H9 (cell line): ENCODE results near the gene PEX14. TPM values are rescaled to one million over a fixed set of nuclear protein-coding genes. Genes with fewer than 3 reads are reported as not detected.

Source experiments
- DNase-seq: peaks from one replicate; pipeline ENCODE4 v3.0.0-alpha.2; 2017
- H2AFZ ChIP-seq: one replicate; pipeline ENCODE4 v1.6.1; 2013; ENCODE audit warnings: mild to moderate bottlenecking, low read length, control low read depth, moderate library complexity
- H2AK5ac ChIP-seq: 2 replicates; pipeline ENCODE4 v1.6.1; 2013; ENCODE audit warnings: low read length, control low read depth, mixed read lengths; ENCODE audit not compliant: insufficient read length
- H2BK120ac ChIP-seq: one replicate; pipeline ENCODE4 v1.6.1; 2013; ENCODE audit warnings: low read depth, mild to moderate bottlenecking, low read length, control low read depth, inconsistent platforms; ENCODE audit not compliant: poor library complexity, severe bottlenecking
- H2BK12ac ChIP-seq: 2 replicates; pipeline ENCODE4 v1.6.1; 2013; ENCODE audit warnings: low read length, control low read depth, mixed read lengths, low read depth; ENCODE audit not compliant: insufficient read length
- H2BK15ac ChIP-seq: 2 replicates; pipeline ENCODE4 v1.6.1; 2013; ENCODE audit warnings: low read depth, low read length, control low read depth
- H2BK20ac ChIP-seq: one replicate; pipeline ENCODE4 v1.6.1; 2013; ENCODE audit warnings: low read depth, mild to moderate bottlenecking, low read length, control low read depth, inconsistent platforms; ENCODE audit not compliant: poor library complexity, severe bottlenecking
- H2BK5ac ChIP-seq: 2 replicates; pipeline ENCODE4 v1.6.1; 2013; ENCODE audit warnings: low read length, control low read depth, mixed read lengths; ENCODE audit not compliant: insufficient read length
- H3K14ac ChIP-seq: 2 replicates; pipeline ENCODE4 v1.6.1; 2013; ENCODE audit warnings: low read length, control low read depth; ENCODE audit not compliant: insufficient read depth
- H3K18ac ChIP-seq: 2 replicates; pipeline ENCODE4 v1.6.1; 2013; ENCODE audit warnings: low read depth, mild to moderate bottlenecking, mixed read lengths, low read length, control low read depth; ENCODE audit not compliant: insufficient read length
- H3K23ac ChIP-seq: 2 replicates; pipeline ENCODE4 v1.6.1; 2013; ENCODE audit warnings: low read length, control low read depth, mixed read lengths, low read depth; ENCODE audit not compliant: insufficient read length
- H3K23me2 ChIP-seq: 2 replicates; pipeline ENCODE4 v1.6.1; 2013; ENCODE audit warnings: low read depth, mild to moderate bottlenecking, mixed read lengths, low read length, control low read depth; ENCODE audit not compliant: insufficient read length, poor library complexity, severe bottlenecking
- H3K27ac ChIP-seq: 2 replicates; pipeline ENCODE4 v1.5.1; 2013; ENCODE audit warnings: low read length, control low read depth, mixed read lengths, low read depth; ENCODE audit not compliant: insufficient read length
- H3K27me3 ChIP-seq: 2 replicates; pipeline ENCODE4 v1.6.1; 2013; ENCODE audit warnings: low read length, control low read depth, inconsistent platforms; ENCODE audit not compliant: insufficient read depth
- H3K4ac ChIP-seq: 2 replicates; pipeline ENCODE4 v1.6.1; 2013; ENCODE audit warnings: low read depth, mild to moderate bottlenecking, control low read depth, inconsistent platforms, low read length, moderate library complexity
- H3K4me1 ChIP-seq: 2 replicates; pipeline ENCODE4 v1.6.1; 2013; ENCODE audit warnings: low read length, control low read depth, inconsistent platforms; ENCODE audit not compliant: insufficient read depth
- H3K4me2 ChIP-seq: 2 replicates; pipeline ENCODE4 v1.6.1; 2013; ENCODE audit warnings: low read length, control low read depth, mixed read lengths; ENCODE audit not compliant: insufficient read length, insufficient read depth
- H3K56ac ChIP-seq: 2 replicates; pipeline ENCODE4 v1.6.1; 2013; ENCODE audit warnings: low read depth, mild to moderate bottlenecking, mixed read lengths, low read length, control low read depth; ENCODE audit not compliant: insufficient read length
- H3K79me1 ChIP-seq: 2 replicates; pipeline ENCODE4 v1.6.1; 2013; ENCODE audit warnings: low read depth, mild to moderate bottlenecking, moderate library complexity, low read length, control low read depth, inconsistent platforms; ENCODE audit not compliant: insufficient read depth, poor library complexity, severe bottlenecking
- H3K79me2 ChIP-seq: 2 replicates; pipeline ENCODE4 v1.6.1; 2013; ENCODE audit warnings: low read length, control low read depth, inconsistent platforms; ENCODE audit not compliant: insufficient read depth
- H3K9ac ChIP-seq: 2 replicates; pipeline ENCODE4 v1.6.1; 2013; ENCODE audit warnings: low read length, control low read depth, mixed read lengths; ENCODE audit not compliant: insufficient read length; ENCODE audit errors: extremely low read depth
- H3K9me3 ChIP-seq: one replicate; pipeline ENCODE4 v1.6.1; 2013; ENCODE audit warnings: low read depth, low read length, inconsistent platforms; ENCODE audit not compliant: control insufficient read depth
- H3T11ph ChIP-seq: one replicate; pipeline ENCODE4 v1.6.1; 2013; ENCODE audit warnings: mild to moderate bottlenecking, low read length, control low read depth, inconsistent platforms
- H4K20me1 ChIP-seq: one replicate; pipeline ENCODE4 v1.6.1; 2013; ENCODE audit not compliant: control insufficient read depth, insufficient read length, insufficient read depth
- H4K5ac ChIP-seq: 2 replicates; pipeline ENCODE4 v1.6.1; 2013; ENCODE audit warnings: low read depth, mild to moderate bottlenecking, mixed read lengths, low read length, control low read depth; ENCODE audit not compliant: insufficient read length
- H4K8ac ChIP-seq: replicated peaks from 2 replicates; pipeline ENCODE4 v1.6.1; 2013; ENCODE audit warnings: low read length, control low read depth, mixed read lengths, low read depth; ENCODE audit not compliant: insufficient read length
- H4K91ac ChIP-seq: 2 replicates; pipeline ENCODE4 v1.6.1; 2013; ENCODE audit warnings: low read depth, mild to moderate bottlenecking, moderate library complexity, mixed read lengths, low read length, control low read depth; ENCODE audit not compliant: insufficient read length
- H3K27ac Mint-ChIP-seq, 3 experiments: 2 replicates in 2 of 3; 3 replicates in 1 of 3; pipeline ENCODE4 v1.8.0; 2020 to 2021; ENCODE audit warnings: mixed read lengths in 3 of 3, mild to moderate bottlenecking in 1 of 3, moderate library complexity in 1 of 3
- H3K27me3 Mint-ChIP-seq: 2 replicates; pipeline ENCODE4 v1.8.0; 2021; ENCODE audit warnings: low read depth, mild to moderate bottlenecking, moderate library complexity, mixed read lengths
- H3K36me3 Mint-ChIP-seq, 3 experiments: 2 replicates in 2 of 3; 3 replicates in 1 of 3; pipeline ENCODE4 v1.8.0; 2020 to 2021; ENCODE audit warnings: low read depth in 3 of 3, mixed read lengths in 3 of 3; ENCODE audit not compliant: insufficient read depth in 1 of 3
- H3K4me1 Mint-ChIP-seq, 2 experiments: 2 replicates each; pipeline ENCODE4 v1.8.0; 2020; ENCODE audit warnings: mixed read lengths in 2 of 2
- H3K4me3 Mint-ChIP-seq, 2 experiments: 2 replicates in 1 of 2; 3 replicates in 1 of 2; pipeline ENCODE4 v1.8.0; 2020 to 2021; ENCODE audit warnings: mild to moderate bottlenecking in 2 of 2, mixed read lengths in 2 of 2, moderate library complexity in 1 of 2
- H3K9me3 Mint-ChIP-seq, 2 experiments: 2 replicates in 1 of 2; 3 replicates in 1 of 2; pipeline ENCODE4 v1.8.0; 2020; ENCODE audit warnings: mild to moderate bottlenecking in 2 of 2, mixed read lengths in 2 of 2, moderate library complexity in 1 of 2
- CTCF ChIP-seq: fragments of 200-600 bp; sonication (generic); conservative IDR thresholded peaks from 3 replicates; pipeline ENCODE4 v1.8.0; 2021; ENCODE audit warnings: antibody characterized with exemption, mild to moderate bottlenecking
- WGBS: extraction: QIAGEN DNeasy Blood & Tissue Kit; methylation state at CpG from one replicate; pipeline ENCODE4 v1.1.7; 2013; ENCODE audit warnings: missing lambda C conversion rate, low lambda C conversion rate, mixed read lengths; ENCODE audit not compliant: insufficient read length; ENCODE audit errors: extremely low coverage; 5-methylcytosine and 5-hydroxymethylcytosine counted together
- total RNA-seq: library from RNA; stranded (reverse); gene quantifications from 2 replicates; pipeline ENCODE4 v1.2.1, GENCODE V29; 2021

PEX14 gene
- total RNA-seq, 1 experiment from 2014 or later: 23.9 TPM

GRCh38 chr1:10428984-10429383 is 45.8 kb upstream of the PEX14 start:
- H3K9me3 ChIP-seq: no peaks in the 10 kb centered on the region
- WGBS: no CpG with 5 or more reads among the region's 5 CpGs
- Mint-ChIP-seq H3K4me1 (peaks cover 19 to 20% of the 10 kb centered on the region in 2 experiments), H3K27ac (no peak overlapping the region), H3K27me3 (no peaks in the 10 kb centered on the region), H3K36me3 (peaks cover 0 to 8% (median 1%) of the 10 kb centered on the region in 3 experiments; a peak in 2 of 7 replicates), H3K9me3 (no peaks in the 10 kb centered on the region), H3K4me3 (peak overlapping the region in 1 of 2 experiments; percentile 35; a peak in 1 of 5 replicates)
- no peak overlapping the region for H3K4ac ChIP-seq
- H3K9ac ChIP-seq: no peak overlapping the region
- no peaks in the 10 kb centered on the region; the same call in 1 of the 2 replicates for H3K4me1 ChIP-seq
- H3K56ac ChIP-seq: no peak overlapping the region
- DNase-seq: no peak
- no peak for TF ChIP-seq CTCF
- no peak overlapping the region for H4K8ac ChIP-seq
- H3K79me1 ChIP-seq: no peaks in the 10 kb centered on the region
- no peak overlapping the region for H3T11ph ChIP-seq
- no peak overlapping the region for H2BK12ac ChIP-seq
- H4K20me1 ChIP-seq: no peaks in the 10 kb centered on the region
- peaks cover 4% of the 10 kb centered on the region for H3K23me2 ChIP-seq
- H4K5ac ChIP-seq: no peak overlapping the region
- no peaks in the 10 kb centered on the region for H3K27me3 ChIP-seq
- no peak overlapping the region for H2BK20ac ChIP-seq
- H3K4me2 ChIP-seq: no peak overlapping the region
- no peak overlapping the region for H3K14ac ChIP-seq
- no peak overlapping the region for H3K27ac ChIP-seq
- H3K18ac ChIP-seq: no peak overlapping the region
- no peak overlapping the region for H2BK5ac ChIP-seq
- no peaks in the 10 kb centered on the region for H3K79me2 ChIP-seq
- H2AFZ ChIP-seq: no peak overlapping the region
- H2BK15ac ChIP-seq: no peak overlapping the region
- H3K23ac ChIP-seq: no peak overlapping the region
- no peak overlapping the region for H2AK5ac ChIP-seq
- H2BK120ac ChIP-seq: no peak overlapping the region
- H4K91ac ChIP-seq: no peak overlapping the region
